EL (cell line): ENCODE measurements around the gene CCDC69.
"Not testable (repeated sequence)": the region's sequence is repeated elsewhere in the genome, so short reads cannot be mapped to it uniquely, and the experiment has no call there.

Source experiments
- DNase-seq: peaks from one replicate; pipeline ENCODE4 v3.0.0-alpha.2; 2016

Gene CCDC69, protein sequence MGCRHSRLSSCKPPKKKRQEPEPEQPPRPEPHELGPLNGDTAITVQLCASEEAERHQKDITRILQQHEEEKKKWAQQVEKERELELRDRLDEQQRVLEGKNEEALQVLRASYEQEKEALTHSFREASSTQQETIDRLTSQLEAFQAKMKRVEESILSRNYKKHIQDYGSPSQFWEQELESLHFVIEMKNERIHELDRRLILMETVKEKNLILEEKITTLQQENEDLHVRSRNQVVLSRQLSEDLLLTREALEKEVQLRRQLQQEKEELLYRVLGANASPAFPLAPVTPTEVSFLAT

DNA sequence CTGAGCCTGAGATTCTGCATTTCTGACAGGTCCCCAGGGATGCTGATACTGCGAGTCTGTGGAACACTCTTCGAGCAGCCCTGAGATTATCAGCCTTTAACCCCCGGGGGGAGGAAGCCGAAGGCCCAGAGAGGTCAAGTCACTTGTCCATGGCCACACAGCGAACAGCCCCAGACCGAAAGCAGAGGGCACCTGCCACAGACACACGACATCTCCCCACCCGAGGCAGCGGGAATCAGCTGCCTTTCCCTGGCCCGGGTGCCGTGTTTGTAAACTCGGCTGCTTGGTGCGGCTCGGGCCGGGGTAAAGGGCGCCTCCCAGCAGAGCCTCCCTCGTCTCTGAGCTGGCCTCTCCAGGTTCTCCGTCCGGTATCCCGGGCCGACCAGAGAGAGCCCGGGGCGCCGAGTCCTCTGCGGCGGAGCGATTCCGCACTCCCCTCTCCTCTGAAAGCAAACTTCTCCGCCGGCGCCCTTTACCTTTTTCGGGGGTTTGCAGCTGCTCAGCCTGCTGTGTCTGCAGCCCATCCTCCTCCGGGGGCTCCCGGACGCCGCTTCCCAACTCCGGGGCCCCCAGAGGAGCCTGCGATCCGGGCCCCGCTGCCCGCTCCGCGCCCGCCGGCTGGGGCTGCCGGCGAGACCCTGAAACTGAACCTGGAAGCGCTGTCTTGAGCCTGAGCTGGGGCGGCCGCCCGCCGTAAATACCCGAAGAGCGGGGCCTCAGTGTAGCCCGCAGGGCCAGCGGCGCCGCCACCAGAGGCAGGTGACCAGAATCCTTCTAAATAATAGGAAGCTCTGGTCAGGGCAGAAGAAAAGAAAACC, at the start of gene CCDC69:
TSS of gene CCDC69 (minus strand) at position 646 of the 818 bp plus-strand sequence. CDS start at position 524, 122 bp downstream.
- peak; percentile 67 for DNase-seq

DNA sequence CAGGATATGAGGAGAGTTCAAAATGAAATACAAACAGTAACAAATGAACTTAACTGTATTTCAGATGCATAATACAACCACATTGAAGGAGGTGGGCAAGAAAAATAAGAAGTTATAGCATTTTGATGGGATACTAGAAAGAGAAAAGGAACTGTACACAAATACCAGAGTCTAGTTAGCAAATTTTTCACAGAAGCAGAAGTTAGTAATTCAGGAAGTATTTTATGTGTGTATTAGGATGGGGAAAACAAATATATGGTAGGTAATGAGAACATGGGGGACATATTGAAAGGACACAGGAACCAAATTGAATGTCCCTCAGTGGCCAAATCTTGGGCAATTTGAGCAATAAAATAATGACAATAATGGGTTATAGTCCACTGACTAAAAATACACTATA, 47.4 kb upstream of the CCDC69 start:
- no peak for DNase-seq

DNA sequence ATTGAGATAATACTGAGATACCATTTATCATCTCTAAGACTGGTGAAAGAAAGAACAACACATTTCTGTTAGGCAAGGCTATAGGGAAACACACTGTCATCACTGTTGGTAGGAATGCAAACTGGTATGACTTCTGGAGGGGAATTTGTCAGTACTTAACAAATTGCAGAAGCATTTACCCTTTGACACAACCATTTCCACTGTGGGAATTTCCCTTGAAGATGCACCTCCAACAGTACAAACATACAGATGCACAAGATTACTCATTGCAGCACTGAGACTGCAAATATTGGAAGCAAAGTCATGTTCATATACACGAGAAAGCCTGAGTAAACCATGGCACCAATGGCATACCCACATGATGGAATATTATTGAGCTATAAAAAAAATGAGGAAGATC, 46.7 kb upstream of the CCDC69 start:
- peak; percentile 88 for DNase-seq

DNA sequence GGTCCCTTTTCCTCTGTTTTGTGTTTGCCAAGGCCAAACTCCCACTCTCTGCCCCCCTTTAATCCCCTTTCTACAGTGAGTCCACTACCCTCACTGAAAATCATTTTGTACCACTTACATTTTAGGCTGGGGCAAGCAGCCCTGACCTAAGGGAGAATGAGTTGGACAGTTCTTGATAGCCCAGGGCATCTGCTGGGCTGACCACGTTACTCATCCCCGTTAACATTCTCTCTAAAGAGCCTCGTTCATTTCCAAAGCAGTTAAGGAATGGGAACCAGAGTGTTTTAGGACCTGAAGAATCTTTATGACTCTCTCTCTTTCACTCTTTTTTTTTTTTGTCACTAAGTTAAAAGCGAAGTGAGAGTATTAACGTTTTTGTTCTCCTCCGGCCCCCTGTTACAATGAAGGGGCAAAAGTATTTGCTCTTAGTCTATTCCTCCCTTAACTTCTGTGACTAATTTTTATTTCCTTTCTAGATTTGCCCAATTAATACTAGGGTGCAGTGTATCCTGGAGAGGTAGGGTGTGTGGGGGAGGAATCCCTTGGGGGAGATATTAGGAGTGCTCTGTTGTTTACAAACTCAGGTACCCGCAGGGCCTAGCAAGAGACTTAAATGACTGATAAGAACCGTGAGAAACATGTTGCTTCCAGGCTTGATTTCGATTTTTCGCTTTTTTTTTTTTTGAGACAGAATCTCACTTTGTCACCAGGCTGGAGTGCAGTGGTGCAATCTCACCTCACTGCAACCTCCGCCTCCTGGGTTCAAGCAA, 43.8 kb upstream of the CCDC69 start:
- peak; percentile 78 for DNase-seq

DNA sequence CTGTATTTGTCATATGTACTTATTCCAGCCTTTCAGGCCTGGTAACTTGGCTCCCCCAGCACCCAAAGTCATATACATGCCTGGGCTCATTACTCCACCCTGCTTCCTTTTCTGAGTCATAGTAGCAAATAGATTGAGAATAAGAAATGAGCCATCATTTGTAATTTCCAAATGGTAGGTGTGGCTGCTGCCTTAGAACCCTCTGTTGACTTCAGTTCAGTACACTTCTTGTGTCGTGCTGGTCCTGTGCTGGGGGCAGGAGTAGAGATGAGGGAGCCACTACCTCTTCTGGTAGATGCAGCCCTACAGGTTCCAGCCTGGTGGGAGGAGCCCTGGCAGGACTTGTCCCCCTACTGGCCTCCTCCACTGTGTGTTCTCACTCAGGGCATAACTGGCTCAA, 40.2 kb upstream of the CCDC69 start:
- DNase-seq = peak; percentile 60

DNA sequence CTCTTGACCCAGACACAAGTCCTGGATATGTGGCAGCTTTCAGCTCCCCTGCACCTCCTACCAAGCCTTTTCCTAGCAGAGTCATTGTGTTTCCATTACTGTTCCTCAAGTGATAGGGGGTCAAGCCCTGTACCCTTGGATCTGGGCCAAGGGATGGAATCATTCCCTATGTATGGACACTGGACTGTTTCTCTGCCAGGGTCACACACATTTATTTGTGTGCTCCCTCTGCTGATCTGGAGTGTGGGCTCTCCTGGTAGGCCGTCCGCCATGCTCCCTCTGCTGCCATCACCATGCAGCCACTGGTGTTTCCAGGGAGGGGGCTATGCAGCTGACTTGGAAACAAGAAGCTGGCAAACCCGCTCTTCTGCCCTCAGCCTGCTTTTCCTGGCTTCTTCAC, 38.6 kb upstream of the CCDC69 start:
- DNase-seq = no peak

DNA sequence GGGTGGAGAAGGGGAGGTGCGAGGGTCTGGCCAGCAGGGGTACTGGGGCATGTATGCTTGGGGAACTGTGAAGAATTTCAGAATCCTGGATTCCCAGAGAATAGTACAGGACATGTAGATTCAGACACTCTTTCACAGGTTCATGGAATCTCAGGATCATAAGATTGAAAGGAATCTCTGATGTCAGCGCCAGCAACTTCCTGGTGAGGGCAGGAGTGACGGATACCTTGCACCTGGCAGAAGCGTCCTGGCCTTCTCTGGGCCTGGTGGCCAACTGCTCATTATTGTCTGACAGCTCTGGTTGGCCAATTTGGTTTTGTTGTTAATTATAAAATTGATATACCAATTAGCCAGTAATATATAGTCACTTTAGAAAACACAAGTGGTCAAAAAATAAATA, 36.0 kb upstream of the CCDC69 start:
- no peak for DNase-seq

DNA sequence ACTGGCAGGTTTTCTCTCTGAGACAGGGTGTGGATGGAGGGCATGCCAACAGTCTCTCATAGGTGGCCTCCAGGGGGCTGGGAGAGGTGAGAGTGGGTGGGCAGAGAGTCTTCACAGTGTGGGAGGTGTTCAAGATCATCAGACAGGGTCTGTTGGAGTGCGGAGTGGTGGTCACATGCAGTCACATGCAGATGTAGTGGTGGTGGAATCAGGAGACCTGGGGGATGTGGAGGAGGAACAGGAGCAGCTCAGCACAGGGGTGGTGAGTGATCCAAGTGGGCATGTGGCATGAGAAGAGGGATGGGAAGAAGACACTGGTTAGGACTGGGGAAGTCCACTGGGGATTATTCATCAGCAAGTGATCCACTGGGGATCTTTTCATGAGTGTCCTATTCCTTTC, 34.9 kb upstream of the CCDC69 start:
- DNase-seq = no peak

DNA sequence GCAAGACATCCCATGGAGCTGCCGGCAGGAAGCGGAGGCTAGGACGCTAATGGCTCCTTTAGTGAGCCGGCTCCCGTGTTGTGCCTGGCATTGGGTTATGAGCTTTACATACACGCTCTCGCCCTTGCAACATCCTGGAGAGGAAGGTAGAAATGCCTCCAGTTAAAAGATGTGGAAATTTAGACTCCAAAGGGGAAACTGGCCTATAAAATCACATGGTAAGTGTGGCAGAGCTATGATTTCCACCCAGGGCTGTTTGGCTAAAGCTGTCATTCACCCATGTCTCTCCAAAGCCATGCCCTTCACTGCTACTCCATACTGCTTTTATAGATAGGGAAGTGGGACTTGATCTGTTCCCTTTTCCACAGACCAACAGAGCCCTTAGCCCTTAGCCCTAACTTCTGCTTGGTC, 34.3 kb upstream of the CCDC69 start:
- DNase-seq = no peak

DNA sequence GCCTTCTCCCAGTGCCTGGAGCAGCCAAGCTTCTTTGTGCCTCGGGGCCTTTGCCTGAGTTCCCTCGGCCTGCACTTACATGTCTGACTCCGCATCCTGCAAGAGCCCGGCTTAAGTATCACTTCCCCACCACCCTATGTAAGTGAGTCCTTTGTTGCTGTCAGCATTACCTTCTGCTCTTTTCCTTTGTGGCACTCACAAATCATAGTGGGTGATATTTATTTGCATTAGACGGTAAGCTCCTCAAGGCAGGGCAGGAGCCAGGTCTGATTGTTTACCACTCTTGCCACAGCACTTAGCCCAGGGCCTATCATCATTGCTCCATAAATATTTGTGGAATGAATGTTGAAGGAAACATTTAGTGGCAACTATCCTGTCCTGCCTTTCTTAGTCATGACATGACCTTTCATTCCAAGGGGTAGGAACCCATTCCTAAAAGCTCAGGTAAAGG, 33.9 kb upstream of the CCDC69 start:
- DNase-seq = peak; percentile 64

DNA sequence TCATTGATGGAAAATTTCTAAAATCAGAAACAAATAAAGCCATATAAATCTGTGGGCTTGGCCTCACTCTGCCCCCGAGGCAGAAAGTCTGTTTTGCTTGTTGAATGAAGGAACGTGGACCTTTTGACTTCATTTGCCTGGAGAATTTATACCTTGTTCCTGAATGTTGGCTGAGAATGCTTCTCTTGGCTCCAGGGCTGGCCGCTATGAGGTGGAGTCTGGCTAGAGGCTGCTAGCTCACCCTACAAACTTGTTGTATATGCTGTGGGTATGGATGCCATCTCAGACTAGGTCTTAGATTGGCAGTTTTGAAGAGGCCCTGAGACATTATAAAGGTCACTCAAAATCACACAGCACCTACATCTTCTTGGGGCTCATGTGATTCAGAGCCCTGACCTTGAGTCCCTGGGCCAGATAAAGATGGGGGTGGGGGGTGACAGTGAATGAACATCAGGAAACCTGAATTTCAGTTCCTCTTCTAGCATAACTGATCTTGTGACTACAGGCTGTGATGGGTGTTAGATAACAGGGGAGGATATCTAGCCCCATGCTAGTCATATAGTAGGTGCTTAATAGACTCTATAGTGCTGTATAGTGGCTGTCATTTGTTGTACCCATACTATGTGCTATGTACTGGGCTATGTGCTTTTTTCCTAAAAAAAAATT, 31.9 kb upstream of the CCDC69 start:
- DNase-seq = no peak

DNA sequence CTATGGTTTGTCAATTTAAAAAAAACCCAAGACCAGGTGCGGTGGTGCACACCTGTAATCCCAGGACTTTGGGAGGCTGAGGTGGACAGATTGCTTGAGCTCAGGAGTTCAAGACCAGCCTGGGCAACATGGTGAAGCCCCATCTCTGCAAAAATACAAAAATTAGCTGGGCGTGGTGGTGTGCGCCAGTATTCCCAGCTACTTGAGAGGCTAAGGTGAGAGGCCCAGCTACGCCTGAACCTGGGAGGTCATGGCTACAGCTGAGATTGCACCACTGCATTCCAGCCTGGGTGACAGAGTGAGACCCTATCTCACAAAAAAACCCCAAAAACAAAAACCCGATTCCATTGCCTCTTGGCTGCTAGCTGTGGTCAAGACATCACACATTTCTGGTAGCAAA, 31.1 kb upstream of the CCDC69 start:
- not testable (repeated sequence) for DNase-seq

DNA sequence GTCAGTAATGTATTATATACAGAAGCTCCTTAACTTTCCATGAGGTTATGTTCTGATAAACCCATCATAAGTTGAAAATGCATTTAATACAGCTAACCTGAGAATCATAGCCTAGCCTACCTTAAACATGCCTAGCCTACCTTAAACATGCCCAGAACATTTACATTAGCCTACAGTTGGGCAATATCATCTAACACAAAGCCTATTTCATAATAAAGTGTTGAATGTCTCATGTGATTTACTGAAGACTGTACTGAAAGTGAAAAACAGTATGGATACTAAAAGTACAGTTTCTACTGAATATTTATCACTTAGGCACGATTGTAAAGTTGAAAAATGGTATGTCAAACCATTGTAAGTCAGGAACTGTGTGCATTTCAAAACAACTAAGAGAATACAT, 30.7 kb upstream of the CCDC69 start:
- no peak for DNase-seq

DNA sequence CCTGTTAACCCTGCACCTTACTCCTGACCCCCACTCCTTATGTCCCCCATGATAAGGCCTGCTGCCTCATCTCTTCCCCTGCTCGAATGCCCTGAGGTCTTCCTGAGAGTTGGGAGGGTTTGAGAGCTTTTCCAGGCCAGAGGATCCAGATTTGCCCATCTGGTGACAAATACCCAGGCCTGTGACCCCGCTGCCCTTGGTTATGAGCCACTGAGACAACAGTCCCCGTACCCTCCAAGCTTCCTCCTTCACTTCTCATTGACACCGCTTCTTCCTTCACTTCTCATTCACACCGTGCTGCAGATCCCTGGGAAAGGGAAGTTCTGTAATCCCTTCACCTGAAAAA, 29.7 kb upstream of the CCDC69 start:
- DNase-seq = no peak

DNA sequence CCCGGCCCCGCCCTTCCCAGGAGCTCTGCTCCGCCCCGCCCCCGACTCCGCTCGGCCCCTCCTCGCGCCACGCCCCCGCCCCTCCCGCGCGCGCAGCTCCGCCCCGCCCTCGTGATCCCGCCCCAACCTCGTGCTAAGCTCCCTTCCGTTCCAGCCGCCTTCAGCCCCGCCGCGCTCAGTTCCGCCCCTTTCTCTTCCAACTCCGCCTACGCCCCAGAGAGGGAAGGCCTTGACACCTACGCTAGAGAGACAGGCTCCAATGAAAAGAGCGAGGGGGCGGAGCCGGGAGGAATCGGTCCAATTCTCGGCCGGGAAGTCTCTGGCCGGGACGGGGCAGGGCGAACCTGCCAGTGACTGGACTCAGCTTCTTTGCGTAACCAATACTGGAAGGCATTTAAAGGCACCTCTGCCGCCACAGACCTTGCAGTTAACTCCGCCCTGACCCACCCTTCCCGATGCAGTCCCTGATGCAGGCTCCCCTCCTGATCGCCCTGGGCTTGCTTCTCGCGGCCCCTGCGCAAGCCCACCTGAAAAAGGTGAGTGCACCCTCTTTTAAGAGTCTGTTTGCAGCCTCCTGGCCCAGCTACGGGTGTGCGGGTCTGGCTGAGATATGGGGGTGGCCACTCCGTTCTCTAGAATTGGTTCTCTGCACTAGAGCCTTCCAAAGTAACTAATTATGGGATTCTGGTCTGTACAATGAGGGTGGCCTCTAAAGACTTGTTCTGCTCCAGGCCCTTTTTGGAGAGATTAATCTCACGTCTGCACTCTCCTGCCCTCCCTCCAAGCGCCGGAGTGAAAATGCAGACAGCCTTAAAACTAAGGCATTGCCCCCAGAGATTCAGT, 29.1 kb upstream of the CCDC69 start, which contains the start of gene GM2A:
TSS of gene GM2A (plus strand) at position 424 of the 843 bp plus-strand sequence. CDS start at position 456, 32 bp downstream.
- DNase-seq = peak; percentile 100

DNA sequence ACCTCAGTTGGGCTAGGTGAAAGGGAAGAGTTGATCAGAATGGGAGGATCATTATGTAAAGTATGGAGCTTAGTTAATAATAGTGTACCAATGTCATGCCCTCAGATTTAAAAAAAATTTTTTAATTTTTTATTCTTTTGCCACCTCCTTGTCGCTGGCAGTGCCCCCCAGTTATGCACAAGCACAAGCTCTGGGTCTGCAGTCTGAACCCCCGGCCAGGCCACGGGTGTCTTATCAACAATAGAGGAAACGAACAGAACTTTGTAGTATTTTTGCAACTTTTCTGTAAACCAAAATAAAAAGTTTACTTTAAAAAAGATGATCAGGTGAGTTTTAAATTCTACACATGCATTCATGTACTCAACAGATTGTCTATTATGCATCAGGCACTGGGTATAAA, 27.7 kb upstream of the CCDC69 start:
- DNase-seq = no peak

DNA sequence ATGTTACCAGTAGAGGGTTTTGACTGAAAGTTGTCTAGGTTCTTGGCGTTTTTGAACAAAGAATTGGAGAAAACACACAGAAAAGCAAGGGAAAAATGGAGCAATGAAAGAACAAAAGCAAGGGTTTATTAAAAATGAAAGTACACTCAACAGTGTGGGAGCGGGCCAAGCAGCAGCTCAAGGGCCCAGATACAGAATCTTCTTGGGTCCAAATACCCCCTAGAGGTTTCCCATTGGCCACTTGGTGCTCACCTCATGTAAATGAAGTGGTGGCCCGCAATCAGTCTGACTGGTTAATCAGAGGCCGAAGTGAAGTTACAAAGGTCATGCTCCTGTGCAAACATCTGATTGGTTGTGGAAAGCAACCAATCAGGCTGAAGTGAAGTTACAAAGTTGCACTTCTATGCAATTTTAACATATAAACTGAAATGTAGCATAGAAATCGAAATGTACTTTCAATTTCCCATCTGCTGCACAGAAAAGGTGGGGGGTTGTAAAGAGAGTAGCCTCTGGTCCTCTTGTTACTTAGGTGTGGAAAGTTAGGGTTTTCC, 27.2 kb upstream of the CCDC69 start:
- DNase-seq = no peak

DNA sequence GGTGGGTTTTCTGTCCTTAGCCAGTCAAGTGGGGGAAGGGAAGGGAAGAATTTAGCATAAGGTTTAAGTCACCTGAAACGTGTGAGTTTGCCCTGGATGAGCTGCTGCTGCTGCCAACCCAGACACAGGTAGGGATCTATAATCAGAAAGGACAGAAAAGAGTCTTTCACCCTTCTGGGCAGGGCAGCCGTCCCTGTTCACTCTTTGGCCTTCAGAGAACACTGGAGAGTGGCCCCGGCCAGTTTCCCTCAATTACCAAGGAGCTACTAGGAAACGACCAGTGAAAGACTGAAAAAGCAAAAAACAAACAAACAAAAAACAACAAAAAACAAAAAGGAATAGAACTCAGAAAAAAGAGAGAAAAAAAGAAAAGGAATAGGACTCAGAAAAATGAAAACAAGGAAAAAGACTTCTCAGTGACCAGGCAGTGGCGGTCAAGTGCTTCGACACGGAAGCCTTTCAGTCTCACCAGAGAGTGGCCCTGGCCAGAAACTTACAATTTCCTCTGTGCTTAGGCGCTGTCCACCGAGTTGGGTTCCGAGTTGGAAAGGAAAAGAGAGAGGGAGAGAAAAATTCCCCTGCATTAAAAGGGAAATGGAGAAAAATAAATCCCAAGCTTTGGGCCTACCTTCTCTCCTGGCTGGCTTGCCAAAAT, 26.6 kb upstream of the CCDC69 start:
- no peak for DNase-seq

DNA sequence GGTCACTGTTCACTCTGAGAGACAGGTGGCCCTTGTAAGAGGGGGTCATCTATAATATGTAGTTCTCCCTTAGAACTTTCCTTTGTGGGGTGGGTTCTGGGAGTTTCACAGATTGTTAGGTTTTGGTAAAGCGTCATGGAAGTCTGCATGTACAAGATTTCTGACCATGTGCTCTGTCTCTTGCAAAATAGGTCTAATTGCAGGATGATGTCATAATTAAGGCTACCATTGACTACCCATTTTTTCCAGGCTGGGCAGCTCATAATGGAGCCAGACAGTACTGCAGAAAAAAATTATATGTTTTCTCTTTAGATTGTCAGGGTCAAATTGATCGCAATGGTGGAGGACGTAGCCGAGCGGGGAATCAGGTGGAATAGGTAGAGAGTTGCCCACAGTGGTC, 25.4 kb upstream of the CCDC69 start:
- no peak for DNase-seq

DNA sequence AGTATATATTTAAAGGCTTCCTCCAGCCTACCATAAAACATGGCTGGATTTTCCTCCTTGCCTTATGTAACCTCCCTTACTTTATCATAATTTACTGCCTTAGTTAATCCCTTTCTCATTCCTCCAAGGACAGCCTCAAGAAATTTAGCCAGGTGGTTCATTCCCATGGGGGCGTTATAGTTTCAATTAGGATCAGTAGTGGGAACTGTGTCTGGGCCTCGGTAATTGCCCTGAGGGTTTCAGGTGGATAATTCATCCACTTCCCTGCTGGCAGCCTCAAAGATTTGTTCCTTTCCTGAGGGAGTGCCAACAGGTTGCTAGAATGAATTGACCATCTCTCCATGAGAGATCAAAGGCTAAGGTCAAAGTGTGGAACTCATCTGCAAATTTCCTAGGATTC, 24.8 kb upstream of the CCDC69 start:
- DNase-seq = no peak

DNA sequence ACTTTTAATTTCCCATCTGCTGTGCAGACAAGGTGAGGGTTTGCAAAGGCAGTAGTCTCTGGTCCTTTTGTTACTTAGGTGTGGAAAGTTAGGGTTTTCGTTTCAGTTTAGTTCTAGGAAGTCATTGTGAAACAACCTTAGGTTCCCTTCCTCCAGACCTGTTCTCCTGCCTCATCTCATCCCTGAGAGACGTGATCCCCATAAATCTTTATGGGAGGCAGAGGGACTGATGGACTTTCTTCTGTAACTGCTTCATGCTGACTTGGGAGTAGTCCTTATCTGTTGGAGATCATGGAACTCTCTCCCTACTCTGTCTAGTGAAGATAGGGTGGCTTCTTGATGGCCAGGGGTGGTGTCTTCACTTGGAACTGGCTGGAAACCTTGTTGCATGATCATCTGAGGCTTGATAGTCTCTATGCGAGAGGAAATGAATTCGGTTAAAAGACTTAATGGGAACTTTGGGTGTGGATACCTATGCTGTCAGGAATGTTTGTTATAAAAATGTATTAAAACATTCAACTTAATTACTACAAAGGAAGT, 21.9 kb upstream of the CCDC69 start:
- no peak for DNase-seq
